Memory B cell (primary cell): ENCODE measurements around the gene ZFP92.

ENCODE experiments used
- ATAC-seq: fragments of 150-1000 bp; cut with Tn5 transposase; 2 replicates; pipeline ENCODE4 v1.10.0; 2021; ENCODE audit warnings: low read depth, mild to moderate bottlenecking, moderate library complexity
- DNase-seq, 2 donors: peaks; one replicate each; pipeline ENCODE4 v3.0.0; 2022; ENCODE audit warnings: low spot score in 2 of 2
- H3K27ac Mint-ChIP-seq: one replicate; pipeline ENCODE4 v1.8.0; 2022; ENCODE audit warnings: mild to moderate bottlenecking, moderate library complexity, mixed read lengths
- H3K27me3 Mint-ChIP-seq: one replicate; pipeline ENCODE4 v1.8.0; 2022; ENCODE audit warnings: mixed read lengths
- H3K36me3 Mint-ChIP-seq: one replicate; pipeline ENCODE4 v1.8.0; 2022; ENCODE audit warnings: mild to moderate bottlenecking, mixed read lengths
- H3K4me1 Mint-ChIP-seq: one replicate; pipeline ENCODE4 v1.8.0; 2022; ENCODE audit warnings: mixed read lengths
- H3K4me3 Mint-ChIP-seq: one replicate; pipeline ENCODE4 v1.8.0; 2022; ENCODE audit warnings: mild to moderate bottlenecking, moderate library complexity, mixed read lengths
- H3K9me3 Mint-ChIP-seq: one replicate; pipeline ENCODE4 v1.8.0; 2022; ENCODE audit warnings: mixed read lengths

The ZFP92 gene

GRCh38 chrX:153411255-153411987 is at the start of gene ZFP92:
TSS of gene ZFP92 (plus strand) at chrX:153411472. CDS start at chrX:153418323, 6,851 bp downstream.
- Mint-ChIP-seq H3K27me3 (no peaks in the 10 kb centered on the region), H3K27ac (peak within 1 kb of the TSS; percentile 53), H3K4me3 (peak within 1 kb of the TSS; percentile 76), H3K4me1 (peaks cover 9% of the 10 kb centered on the region), H3K9me3 (no peaks in the 10 kb centered on the region), H3K36me3 (no peaks in the 10 kb centered on the region)
- peak; percentile 4 to 27 for DNase-seq
- peak; percentile 76 for ATAC-seq

- Mint-ChIP-seq H3K4me3 (no peak overlapping the region), H3K27me3 (no peaks in the 10 kb centered on the region), H3K9me3 (no peaks in the 10 kb centered on the region), H3K4me1 (no peaks in the 10 kb centered on the region), H3K27ac (no peak overlapping the region), H3K36me3 (peaks cover 1% of the 10 kb centered on the region)
- ATAC-seq: no peak
- no peak for DNase-seq
Measured at GRCh38 chrX:153361781-153362397, 49.4 kb upstream of the ZFP92 start.

DNA sequence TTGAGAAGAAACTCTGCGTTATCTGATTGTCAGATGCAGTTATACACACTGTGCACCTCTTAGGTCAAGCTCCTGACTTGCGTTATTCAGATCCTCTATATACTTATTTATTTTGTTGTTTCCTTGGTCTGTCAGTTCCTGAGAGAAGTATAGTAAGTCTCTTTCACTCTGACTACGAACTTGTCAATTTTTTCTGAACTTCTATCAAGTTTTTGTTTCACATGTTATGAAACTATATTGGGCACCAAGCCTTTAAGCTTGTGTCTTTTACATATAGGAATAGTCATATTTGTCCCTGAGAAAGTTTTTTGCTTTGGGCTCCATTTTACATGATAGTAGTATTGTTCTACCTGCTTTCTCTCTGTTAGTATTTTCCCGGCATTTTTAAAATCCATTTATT is 45.6 kb upstream of the ZFP92 start:
- Mint-ChIP-seq H3K36me3 (peaks cover 4% of the 10 kb centered on the region), H3K9me3 (no peaks in the 10 kb centered on the region), H3K4me3 (no peak overlapping the region), H3K4me1 (peaks cover 2% of the 10 kb centered on the region), H3K27ac (no peak overlapping the region), H3K27me3 (peaks cover 4% of the 10 kb centered on the region)
- ATAC-seq: no peak
- DNase-seq: no peak

- ATAC-seq: no peak
- peaks cover 4% of the 10 kb centered on the region for H3K36me3 Mint-ChIP-seq
- H3K9me3 Mint-ChIP-seq: no peaks in the 10 kb centered on the region
- peaks cover 6% of the 10 kb centered on the region for H3K27me3 Mint-ChIP-seq
- H3K27ac Mint-ChIP-seq: no peak overlapping the region
- H3K4me3 Mint-ChIP-seq: no peak overlapping the region
- peaks cover 2% of the 10 kb centered on the region for H3K4me1 Mint-ChIP-seq
- DNase-seq: no peak
Measured at GRCh38 chrX:153366119-153366518, 45.2 kb upstream of the ZFP92 start.

DNA sequence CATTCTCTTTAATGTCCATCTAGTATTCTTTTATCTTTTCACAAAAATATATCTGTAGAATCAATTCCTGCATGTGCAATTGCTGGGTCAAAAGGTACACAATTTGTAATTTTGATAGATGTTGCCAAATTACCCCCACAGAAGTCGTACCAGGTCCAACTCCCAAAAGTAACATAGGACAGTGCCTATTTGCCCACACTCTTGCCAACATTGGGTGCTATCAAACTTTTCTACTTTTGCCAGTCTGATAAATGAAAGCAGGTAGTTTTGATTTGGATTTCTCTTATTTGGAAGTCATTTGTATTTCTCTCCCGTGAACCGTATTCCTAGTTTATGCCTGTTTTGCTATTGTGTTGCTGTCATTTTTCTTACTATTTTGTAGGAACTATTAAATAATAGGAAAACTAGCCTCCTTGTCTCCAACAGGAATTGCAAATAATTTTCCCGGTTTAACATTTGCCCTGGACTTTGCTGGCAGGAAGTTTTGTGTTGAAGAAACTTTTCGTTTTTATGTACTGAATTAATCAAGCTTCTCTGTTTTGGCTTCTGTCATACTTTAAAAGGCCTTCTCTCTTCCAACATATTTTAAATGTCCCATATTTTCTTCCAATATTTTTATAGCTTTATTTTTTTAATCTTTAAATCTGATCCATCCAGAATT is 44.3 kb upstream of the ZFP92 start:
- peaks cover 2% of the 10 kb centered on the region for H3K4me1 Mint-ChIP-seq
- no peak for ATAC-seq
- no peak overlapping the region for H3K4me3 Mint-ChIP-seq
- no peak for DNase-seq
- peaks cover 8% of the 10 kb centered on the region for H3K27me3 Mint-ChIP-seq
- H3K27ac Mint-ChIP-seq: no peak overlapping the region
- H3K9me3 Mint-ChIP-seq: no peaks in the 10 kb centered on the region
- peaks cover 4% of the 10 kb centered on the region for H3K36me3 Mint-ChIP-seq

DNA sequence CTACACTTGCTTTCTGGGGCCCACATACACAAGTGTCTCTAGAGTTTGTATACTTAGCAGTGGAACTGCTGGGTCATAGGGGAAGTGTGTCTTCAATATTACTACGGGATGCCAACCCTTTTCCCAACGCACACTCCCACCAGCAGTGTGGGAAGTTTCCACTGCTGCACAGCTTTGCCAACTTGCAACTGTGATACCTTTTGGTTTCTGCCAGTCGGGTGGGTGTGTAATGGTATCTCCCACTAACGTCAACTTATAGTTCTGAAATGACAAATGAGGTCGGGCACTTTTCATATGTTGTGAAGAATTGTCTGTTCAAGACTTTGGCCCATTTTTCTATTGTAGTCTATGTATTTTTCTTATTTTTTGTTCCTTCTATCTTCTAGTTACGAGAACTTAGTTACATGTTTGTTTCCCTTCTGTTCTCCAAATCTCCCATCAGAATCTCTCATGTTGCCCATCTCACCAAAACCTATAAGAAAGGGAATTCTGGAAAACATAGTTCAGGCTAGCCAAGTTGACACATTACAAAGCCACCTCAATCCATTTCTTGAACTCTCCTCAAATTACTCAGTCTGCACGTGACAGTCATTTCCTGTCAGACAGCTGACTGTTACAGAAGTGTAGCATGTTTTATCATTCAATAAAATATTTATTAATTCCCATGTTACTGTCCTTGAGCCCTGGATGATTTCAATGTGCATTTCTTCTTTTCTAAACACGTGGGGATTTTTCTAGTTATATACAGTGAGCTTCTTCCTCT is 40.8 kb upstream of the ZFP92 start:
- no peak overlapping the region for H3K27ac Mint-ChIP-seq
- no peak for DNase-seq
- ATAC-seq: no peak
- peaks cover 4% of the 10 kb centered on the region for H3K36me3 Mint-ChIP-seq
- no peaks in the 10 kb centered on the region for H3K9me3 Mint-ChIP-seq
- no peak overlapping the region for H3K4me3 Mint-ChIP-seq
- peaks cover 13% of the 10 kb centered on the region for H3K27me3 Mint-ChIP-seq
- H3K4me1 Mint-ChIP-seq: peaks cover 2% of the 10 kb centered on the region

DNA sequence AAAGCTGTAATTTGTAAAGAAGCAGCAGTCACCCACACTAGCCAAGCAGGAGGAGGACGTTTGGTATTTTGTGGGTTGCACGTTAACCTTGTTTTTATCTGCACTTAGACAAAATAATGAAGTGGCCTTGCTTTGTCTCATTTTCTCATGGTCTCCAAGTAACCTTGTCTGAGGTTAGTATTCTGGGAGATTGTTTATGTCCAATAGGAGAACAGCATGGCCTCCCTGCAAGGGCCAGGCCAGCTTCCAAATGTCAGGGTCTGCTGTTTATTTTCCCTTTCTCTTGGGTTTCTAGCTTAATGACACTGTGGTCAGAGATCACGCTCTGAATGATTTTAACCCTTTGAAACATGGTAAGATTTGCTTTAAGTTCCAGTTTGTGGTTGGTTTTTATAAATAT is 40.0 kb upstream of the ZFP92 start:
- no peak overlapping the region for H3K4me3 Mint-ChIP-seq
- H3K27me3 Mint-ChIP-seq: peaks cover 13% of the 10 kb centered on the region
- H3K36me3 Mint-ChIP-seq: peaks cover 4% of the 10 kb centered on the region
- peaks cover 2% of the 10 kb centered on the region for H3K4me1 Mint-ChIP-seq
- no peak overlapping the region for H3K27ac Mint-ChIP-seq
- DNase-seq (no peak), ATAC-seq (no peak)
- no peaks in the 10 kb centered on the region for H3K9me3 Mint-ChIP-seq

DNA sequence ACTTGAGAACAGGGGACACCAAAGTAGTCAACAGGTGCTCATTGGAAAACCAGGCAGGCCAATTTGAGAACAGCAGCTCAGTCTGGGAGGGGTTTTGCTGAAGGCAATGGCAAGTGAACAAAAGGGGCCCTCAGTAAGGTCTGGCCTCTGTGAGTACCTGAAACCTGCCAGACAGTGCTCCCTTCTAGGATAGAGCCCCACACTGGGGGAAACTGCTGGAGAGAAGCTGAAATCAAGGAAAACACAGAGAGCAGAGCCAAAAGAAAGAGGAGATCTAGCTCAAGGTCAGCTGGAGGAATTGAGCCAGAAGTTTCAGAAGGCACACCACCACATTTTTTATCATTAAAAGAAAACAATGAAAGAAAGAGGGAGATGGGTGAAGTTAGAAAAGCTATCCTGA is 38.3 kb upstream of the ZFP92 start:
- Mint-ChIP-seq H3K4me3 (no peak overlapping the region), H3K27me3 (peaks cover 15% of the 10 kb centered on the region), H3K4me1 (peaks cover 2% of the 10 kb centered on the region), H3K9me3 (no peaks in the 10 kb centered on the region), H3K27ac (no peak overlapping the region), H3K36me3 (peaks cover 4% of the 10 kb centered on the region)
- ATAC-seq (no peak), DNase-seq (no peak)

- Mint-ChIP-seq H3K27me3 (peaks cover 14% of the 10 kb centered on the region), H3K4me3 (no peak overlapping the region), H3K4me1 (peaks cover 2% of the 10 kb centered on the region), H3K27ac (no peak overlapping the region), H3K36me3 (peaks cover 3% of the 10 kb centered on the region), H3K9me3 (no peaks in the 10 kb centered on the region)
- DNase-seq (no peak), ATAC-seq (no peak)
Measured at GRCh38 chrX:153374426-153374825, 36.8 kb upstream of the ZFP92 start.

DNA sequence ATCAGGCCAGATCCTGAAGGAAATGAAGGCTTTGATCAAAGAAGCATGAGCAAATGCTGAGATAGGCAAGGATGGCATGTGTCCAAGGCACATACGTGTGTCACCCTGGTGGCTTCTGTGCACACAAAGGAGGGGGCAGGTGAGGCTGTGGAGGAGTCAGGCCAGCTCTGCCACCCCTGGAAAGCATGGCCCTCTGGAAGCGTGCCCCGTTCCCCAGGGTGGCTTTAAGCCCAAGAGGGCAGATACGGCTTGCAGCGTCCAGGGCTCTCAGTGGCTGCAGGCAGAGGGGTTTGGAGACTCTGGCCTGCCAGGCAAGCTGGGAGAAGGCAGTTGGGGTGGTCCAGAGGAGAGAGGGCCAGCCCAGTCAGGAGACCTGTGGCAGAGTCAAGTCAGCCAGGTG is 35.7 kb upstream of the ZFP92 start:
- Mint-ChIP-seq H3K36me3 (peaks cover 1% of the 10 kb centered on the region), H3K4me1 (peaks cover 1% of the 10 kb centered on the region), H3K4me3 (no peak overlapping the region), H3K27ac (no peak overlapping the region), H3K27me3 (peaks cover 11% of the 10 kb centered on the region), H3K9me3 (no peaks in the 10 kb centered on the region)
- ATAC-seq (no peak), DNase-seq (no peak)

GRCh38 chrX:153377727-153378126 is 33.5 kb upstream of the ZFP92 start:
- Mint-ChIP-seq H3K27me3 (peaks cover 7% of the 10 kb centered on the region), H3K36me3 (no peaks in the 10 kb centered on the region), H3K4me3 (no peak overlapping the region), H3K4me1 (no peaks in the 10 kb centered on the region), H3K9me3 (no peaks in the 10 kb centered on the region), H3K27ac (no peak overlapping the region)
- ATAC-seq (no peak), DNase-seq (no peak)

DNA sequence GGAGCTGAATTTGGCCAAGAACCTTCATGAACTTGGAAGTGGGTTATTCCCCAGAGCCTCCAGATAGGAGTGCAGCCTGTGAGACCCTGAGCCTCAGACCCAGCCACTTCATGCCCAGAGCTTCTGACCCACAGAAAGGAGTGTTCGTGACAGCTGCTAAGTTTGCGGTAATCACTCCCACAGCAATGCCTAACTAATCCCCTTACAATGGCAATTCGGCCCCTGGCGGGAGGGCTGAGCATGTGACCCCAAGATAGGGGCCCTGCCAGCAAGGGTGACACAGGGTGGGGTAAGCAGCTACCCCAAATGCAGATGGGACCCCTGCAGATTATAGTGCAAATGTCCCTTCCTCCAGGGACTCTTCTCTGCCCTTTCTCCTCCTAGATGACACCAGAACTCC is 32.7 kb upstream of the ZFP92 start:
- no peak for ATAC-seq
- peaks cover 7% of the 10 kb centered on the region for H3K27me3 Mint-ChIP-seq
- no peaks in the 10 kb centered on the region for H3K9me3 Mint-ChIP-seq
- no peaks in the 10 kb centered on the region for H3K36me3 Mint-ChIP-seq
- no peak overlapping the region for H3K4me3 Mint-ChIP-seq
- H3K27ac Mint-ChIP-seq: no peak overlapping the region
- no peaks in the 10 kb centered on the region for H3K4me1 Mint-ChIP-seq
- DNase-seq: no peak

- Mint-ChIP-seq H3K27ac (no peak overlapping the region), H3K4me1 (no peaks in the 10 kb centered on the region), H3K27me3 (peaks cover 5% of the 10 kb centered on the region), H3K4me3 (no peak overlapping the region), H3K9me3 (no peaks in the 10 kb centered on the region), H3K36me3 (no peaks in the 10 kb centered on the region)
- ATAC-seq (no peak), DNase-seq (no peak)
Measured at GRCh38 chrX:153379508-153379907, 31.8 kb upstream of the ZFP92 start.

GRCh38 chrX:153379971-153380581 is 31.2 kb upstream of the ZFP92 start:
- peaks cover 1% of the 10 kb centered on the region for H3K27me3 Mint-ChIP-seq
- DNase-seq: no peak
- H3K9me3 Mint-ChIP-seq: no peaks in the 10 kb centered on the region
- no peak overlapping the region for H3K27ac Mint-ChIP-seq
- H3K4me3 Mint-ChIP-seq: no peak overlapping the region
- H3K36me3 Mint-ChIP-seq: no peaks in the 10 kb centered on the region
- no peak for ATAC-seq
- no peaks in the 10 kb centered on the region for H3K4me1 Mint-ChIP-seq
